ENCODE measurements around the gene CUL1.

DNA sequence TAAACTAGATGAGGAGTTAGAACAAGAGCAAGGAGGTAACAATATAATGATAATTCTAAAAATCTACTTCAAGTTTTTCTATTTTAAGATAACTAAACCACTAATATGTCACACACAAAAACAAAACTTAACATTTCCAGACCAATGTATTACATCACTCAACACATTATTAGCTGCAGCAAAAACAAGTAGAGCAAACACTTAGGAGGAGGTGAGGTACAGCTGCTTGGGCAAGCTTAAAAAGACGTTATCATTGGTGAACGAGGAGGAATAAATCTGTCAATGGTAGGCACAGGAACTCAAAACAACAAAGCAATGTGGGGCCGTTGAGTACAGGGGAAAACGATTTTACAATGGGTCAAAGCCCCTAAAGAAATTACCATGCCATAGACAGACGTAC lies 126.6 kb downstream of the CUL1 start:
- TF ChIP-seq, protein P1, sequence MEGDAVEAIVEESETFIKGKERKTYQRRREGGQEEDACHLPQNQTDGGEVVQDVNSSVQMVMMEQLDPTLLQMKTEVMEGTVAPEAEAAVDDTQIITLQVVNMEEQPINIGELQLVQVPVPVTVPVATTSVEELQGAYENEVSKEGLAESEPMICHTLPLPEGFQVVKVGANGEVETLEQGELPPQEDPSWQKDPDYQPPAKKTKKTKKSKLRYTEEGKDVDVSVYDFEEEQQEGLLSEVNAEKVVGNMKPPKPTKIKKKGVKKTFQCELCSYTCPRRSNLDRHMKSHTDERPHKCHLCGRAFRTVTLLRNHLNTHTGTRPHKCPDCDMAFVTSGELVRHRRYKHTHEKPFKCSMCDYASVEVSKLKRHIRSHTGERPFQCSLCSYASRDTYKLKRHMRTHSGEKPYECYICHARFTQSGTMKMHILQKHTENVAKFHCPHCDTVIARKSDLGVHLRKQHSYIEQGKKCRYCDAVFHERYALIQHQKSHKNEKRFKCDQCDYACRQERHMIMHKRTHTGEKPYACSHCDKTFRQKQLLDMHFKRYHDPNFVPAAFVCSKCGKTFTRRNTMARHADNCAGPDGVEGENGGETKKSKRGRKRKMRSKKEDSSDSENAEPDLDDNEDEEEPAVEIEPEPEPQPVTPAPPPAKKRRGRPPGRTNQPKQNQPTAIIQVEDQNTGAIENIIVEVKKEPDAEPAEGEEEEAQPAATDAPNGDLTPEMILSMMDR (IDR thresholded peaks at IDR 0.05): no peak
- TF ChIP-seq POLR2A (IDR thresholded peaks at IDR 0.05) (no peak), POLR2AphosphoS5 (IDR thresholded peaks at IDR 0.05) (no peak)

All from upper lobe of left lung (tissue), 4 donors.